B cell (primary cell): Measurements from ENCODE around the gene OR4D6.

Experiments used
- CTCF ChIP-seq: fragments of 200-600 bp; IDR thresholded peaks from one replicate; pipeline ENCODE4 v1.8.0; 2022; ENCODE audit warnings: antibody characterized with exemption, mild to moderate bottlenecking
- EZH2 ChIP-seq: IDR thresholded peaks from 2 replicates; pipeline ENCODE4 v1.6.1; 2012; ENCODE audit warnings: borderline replicate concordance, low read depth, mild to moderate bottlenecking, moderate library complexity, low read length; ENCODE audit not compliant: insufficient read depth, poor library complexity, severe bottlenecking

GRCh38 chr11:59425131-59425530 is 31.6 kb upstream of the OR4D6 start:
- TF ChIP-seq CTCF: no peak
- no peak for TF ChIP-seq EZH2
